Smooth muscle cell (in vitro differentiated cells): ENCODE data around the gene ALG2. TPM values are rescaled to one million over a fixed set of nuclear protein-coding genes. Genes with fewer than 3 reads are reported as not detected.
"Not testable (repeated sequence)": the region's sequence is repeated elsewhere in the genome, so short reads cannot be mapped to it uniquely, and the experiment has no call there.

Experiments used
- DNase-seq: peaks from one replicate; lab custom pipeline; 2025; ENCODE audit not compliant: unreplicated experiment; lab: John Stamatoyannopoulos, UW
- H2AFZ ChIP-seq: fragments of 200-600 bp; sonication (generic); 2 replicates; pipeline ENCODE4 v1.6.0; 2016; ENCODE audit warnings: antibody characterized with exemption, low read depth, mild to moderate bottlenecking
- H3F3A ChIP-seq: fragments of 200-600 bp; sonication (generic); 2 replicates; pipeline ENCODE4 v1.6.0; 2017; ENCODE audit warnings: antibody characterized with exemption, low read depth
- H3K27ac ChIP-seq: fragments of 200-600 bp; sonication (generic); 2 replicates; pipeline ENCODE4 v1.5.1; 2016; ENCODE audit warnings: low read depth, mild to moderate bottlenecking
- H3K27me3 ChIP-seq: fragments of 200-600 bp; sonication (generic); 2 replicates; pipeline ENCODE4 v1.6.1; 2016; ENCODE audit warnings: low read depth, mild to moderate bottlenecking
- H3K36me3 ChIP-seq: fragments of 200-600 bp; sonication (generic); 2 replicates; pipeline ENCODE4 v1.5.1; 2016; ENCODE audit warnings: low read depth
- H3K4me1 ChIP-seq: fragments of 200-600 bp; sonication (generic); 2 replicates; pipeline ENCODE4 v1.5.1; 2016; ENCODE audit warnings: low read depth
- H3K4me2 ChIP-seq: fragments of 200-600 bp; sonication (generic); 2 replicates; pipeline ENCODE4 v1.6.0; 2016; ENCODE audit warnings: mild to moderate bottlenecking
- H3K4me3 ChIP-seq: fragments of 200-600 bp; sonication (generic); 2 replicates; pipeline ENCODE4 v1.5.1; 2016; ENCODE audit warnings: mild to moderate bottlenecking
- H3K79me2 ChIP-seq: fragments of 200-600 bp; sonication (generic); 2 replicates; pipeline ENCODE4 v1.6.0; 2016; ENCODE audit warnings: low read depth, mild to moderate bottlenecking
- H3K9ac ChIP-seq: fragments of 200-600 bp; sonication (generic); 2 replicates; pipeline ENCODE4 v1.6.0; 2016; ENCODE audit warnings: low read depth
- H3K9me3 ChIP-seq: fragments of 200-600 bp; sonication (generic); replicated peaks from 2 replicates; pipeline ENCODE4 v1.5.1; 2016; ENCODE audit warnings: low read depth
- H4K20me1 ChIP-seq: fragments of 200-600 bp; sonication (generic); 2 replicates; pipeline ENCODE4 v1.6.0; 2016; ENCODE audit warnings: low read depth
- CTCF ChIP-seq: fragments of 200-600 bp; sonication (generic); IDR thresholded peaks from 2 replicates; pipeline ENCODE4 v1.5.1; 2017; ENCODE audit warnings: borderline replicate concordance, mild to moderate bottlenecking, antibody characterized with exemption; ENCODE audit not compliant: insufficient read depth, poor library complexity, severe bottlenecking
- WGBS: methylation state at CpG from one replicate; pipeline ENCODE4 v1.1.7; 2016; ENCODE audit warnings: low lambda C conversion rate; 5-methylcytosine and 5-hydroxymethylcytosine counted together
- polyA plus RNA-seq: library from polyadenylated mRNA; unstranded; fragments of >200 nt; fragmentation: Nextera tagmentation; extraction: Ambion mirVana; gene quantifications from 2 replicates; pipeline ENCODE4 v1.2.1, GENCODE V29; 2016
- total RNA-seq: library from RNA; depleted of rRNA; stranded (reverse); fragments of >200 nt; gene quantifications from 2 replicates; pipeline ENCODE4 v1.2.3, GENCODE V29; 2014

The ALG2 gene
- total and polyA plus RNA-seq, 2 experiments from 2014 or later: 53.9 to 60.4 TPM

- Histone ChIP-seq H3K79me2 (no peaks in the 10 kb centered on the region), H3F3A (no peaks in the 10 kb centered on the region), H3K27me3 (no peaks in the 10 kb centered on the region), H3K4me1 (no peaks in the 10 kb centered on the region), H4K20me1 (no peaks in the 10 kb centered on the region), H2AFZ (no peak overlapping the region), H3K4me3 (no peak overlapping the region), H3K36me3 (no peaks in the 10 kb centered on the region), H3K27ac (no peak overlapping the region), H3K9ac (no peak overlapping the region), H3K4me2 (no peak overlapping the region), H3K9me3 (no peaks in the 10 kb centered on the region)
- no peak for DNase-seq
- no peak for TF ChIP-seq CTCF
- WGBS: 81% methylated on average over 5 of the region's 5 CpGs
Measured at GRCh38 chr9:99201603-99202002, 20.1 kb downstream of the ALG2 start.

GRCh38 chr9:99199938-99200539 is 21.7 kb downstream of the ALG2 start:
- H3K79me2 ChIP-seq: no peaks in the 10 kb centered on the region
- H3K9me3 ChIP-seq: no peaks in the 10 kb centered on the region
- H3K27me3 ChIP-seq: no peaks in the 10 kb centered on the region
- H3K27ac ChIP-seq: no peak overlapping the region
- no peak overlapping the region for H3K4me2 ChIP-seq
- no peak overlapping the region for H3K9ac ChIP-seq
- TF ChIP-seq CTCF: no peak
- no peak overlapping the region for H2AFZ ChIP-seq
- H3K36me3 ChIP-seq: no peaks in the 10 kb centered on the region
- DNase-seq: no peak
- no peaks in the 10 kb centered on the region for H3F3A ChIP-seq
- H4K20me1 ChIP-seq: no peaks in the 10 kb centered on the region
- 93% methylated on average over 8 of the region's 8 CpGs for WGBS
- no peaks in the 10 kb centered on the region for H3K4me1 ChIP-seq
- no peak overlapping the region for H3K4me3 ChIP-seq

GRCh38 chr9:99197987-99198386 is 23.8 kb downstream of the ALG2 start:
- H3K4me2 ChIP-seq: no peak overlapping the region
- no peak for TF ChIP-seq CTCF
- WGBS: 78% methylated on average over 9 of the region's 9 CpGs
- H4K20me1 ChIP-seq: no peaks in the 10 kb centered on the region
- no peaks in the 10 kb centered on the region for H3K36me3 ChIP-seq
- no peaks in the 10 kb centered on the region for H3K4me1 ChIP-seq
- H3K79me2 ChIP-seq: no peaks in the 10 kb centered on the region
- no peak overlapping the region for H3K9ac ChIP-seq
- H3K4me3 ChIP-seq: no peak overlapping the region
- no peaks in the 10 kb centered on the region for H3K9me3 ChIP-seq
- no peak overlapping the region for H2AFZ ChIP-seq
- DNase-seq: no peak
- no peaks in the 10 kb centered on the region for H3K27me3 ChIP-seq
- H3F3A ChIP-seq: no peaks in the 10 kb centered on the region
- no peak overlapping the region for H3K27ac ChIP-seq

- Histone ChIP-seq H4K20me1 (no peaks in the 10 kb centered on the region), H3K36me3 (no peaks in the 10 kb centered on the region), H3K9ac (no peak overlapping the region), H3F3A (no peaks in the 10 kb centered on the region), H3K4me2 (no peak overlapping the region), H3K79me2 (no peaks in the 10 kb centered on the region), H2AFZ (no peak overlapping the region), H3K9me3 (no peaks in the 10 kb centered on the region), H3K4me1 (no peaks in the 10 kb centered on the region), H3K4me3 (no peak overlapping the region), H3K27me3 (no peaks in the 10 kb centered on the region), H3K27ac (no peak overlapping the region)
- DNase-seq: no peak
- 96% methylated on average over 3 of the region's 3 CpGs for WGBS
- no peak for TF ChIP-seq CTCF
Measured at GRCh38 chr9:99197124-99197630, 24.6 kb downstream of the ALG2 start.

GRCh38 chr9:99196484-99196883 is 25.3 kb downstream of the ALG2 start:
- not testable (repeated sequence) for H3K79me2 ChIP-seq, H3K36me3 ChIP-seq, H3K4me1 ChIP-seq, H3K9me3 ChIP-seq, H4K20me1 ChIP-seq, H3K27me3 ChIP-seq, H2AFZ ChIP-seq, H3K4me3 ChIP-seq, H3K27ac ChIP-seq, DNase-seq, H3K4me2 ChIP-seq, H3K9ac ChIP-seq, H3F3A ChIP-seq
- WGBS: 93% methylated on average over 5 of the region's 5 CpGs
